CD4-positive, alpha-beta T cell (primary cell): Measurements from ENCODE around the gene RSRC1. TPM values are rescaled to one million over a fixed set of nuclear protein-coding genes. Genes with fewer than 3 reads are reported as not detected.
"Not testable (repeated sequence)": the region's sequence is repeated elsewhere in the genome, so short reads cannot be mapped to it uniquely, and the experiment has no call there.

Experiments
- ATAC-seq: fragments of 200-7000 bp; cut with Tn5 transposase; one replicate; pipeline ENCODE4 v1.10.0; 2022; ENCODE audit warnings: mild to moderate bottlenecking; ENCODE audit not compliant: poor library complexity
- CTCF ChIA-PET: fragments of 350-600 bp; sonication (Branson Sonifier 250); formaldehyde crosslinking; loops from one replicate; lab custom pipeline; 2021; ENCODE audit warnings: antibody characterized with exemption, inconsistent platforms; lab: Charles Lee
- POLR2A ChIA-PET: fragments of 350-600 bp; sonication (Branson Sonifier 250); formaldehyde crosslinking; loops from one replicate; lab custom pipeline; 2021; ENCODE audit warnings: antibody characterized with exemption, inconsistent platforms; lab: Charles Lee
- DNase-seq, 14 experiments: peaks; one replicate each; pipeline ENCODE4 v3.0.0-alpha.2; 2013 to 2020; ENCODE audit warnings: mixed read lengths in 2 of 14
- H3K27ac ChIP-seq, 2 donors: one replicate each; pipeline versions ENCODE4 v1.5.1 to v1.7.0; 2013; ENCODE audit warnings: low read length in 2 of 2, low read depth in 1 of 2, mild to moderate bottlenecking in 1 of 2
- H3K27me3 ChIP-seq, 2 experiments: 1 replicate in 1 of 2; 2 replicates in 1 of 2; pipeline versions ENCODE4 v1.6.1 to v1.7.0; 2013; ENCODE audit warnings: low read length in 2 of 2, control low read depth in 1 of 2, mild to moderate bottlenecking in 1 of 2, moderate library complexity in 1 of 2; ENCODE audit not compliant: insufficient read depth in 2 of 2, control insufficient read depth in 1 of 2
- H3K36me3 ChIP-seq: one replicate; pipeline ENCODE4 v1.6.1; 2013; ENCODE audit warnings: low read length, control low read depth; ENCODE audit not compliant: insufficient read depth
- H3K4me1 ChIP-seq: one replicate; pipeline ENCODE4 v1.6.1; 2013; ENCODE audit warnings: low read length, control low read depth; ENCODE audit not compliant: insufficient read depth
- H3K4me3 ChIP-seq: one replicate; pipeline ENCODE4 v1.5.1; 2013; ENCODE audit warnings: mild to moderate bottlenecking, low read length, moderate library complexity
- H3K9me3 ChIP-seq, 2 experiments: 1 replicate in 1 of 2; 2 replicates in 1 of 2; pipeline versions ENCODE4 v1.6.1 to v1.7.0; 2013; ENCODE audit warnings: low read length in 2 of 2, mild to moderate bottlenecking in 2 of 2, control low read depth in 1 of 2, moderate library complexity in 1 of 2; ENCODE audit not compliant: control insufficient read depth in 1 of 2, insufficient read depth in 1 of 2
- H3K27ac Mint-ChIP-seq: one replicate; pipeline ENCODE4 v1.8.0; 2020; ENCODE audit warnings: mixed read lengths
- H3K27me3 Mint-ChIP-seq: one replicate; pipeline ENCODE4 v1.8.0; 2021; ENCODE audit warnings: mixed read lengths
- H3K36me3 Mint-ChIP-seq: one replicate; pipeline ENCODE4 v1.8.0; 2021; ENCODE audit warnings: low read depth, mixed read lengths
- H3K4me1 Mint-ChIP-seq: one replicate; pipeline ENCODE4 v1.8.0; 2021; ENCODE audit warnings: low read depth, mixed read lengths
- H3K4me3 Mint-ChIP-seq: one replicate; pipeline ENCODE4 v1.8.0; 2020; ENCODE audit warnings: mild to moderate bottlenecking, mixed read lengths
- H3K9me3 Mint-ChIP-seq: one replicate; pipeline ENCODE4 v1.8.0; 2020; ENCODE audit warnings: mixed read lengths
- intact Hi-C, 2 experiments: fragments of 100-400 bp; cut with DNase I in 1 of 2; cut with micrococcal nuclease in 1 of 2; formaldehyde crosslinking; loops; one replicate each; pipeline versions ENCODE4 v1.15.1 to v1.9.0; 2023 to 2025; cut with DNase I, micrococcal nuclease
- total RNA-seq, 174 experiments: library from RNA in 2 of 174; stranded (reverse) in 2 of 174; gene quantifications; one replicate each; pipeline ENCODE4 v1.2.3 and lab custom pipeline; 2021 to 2026
- TF ChIP-seq, protein P1 (sequence below): fragments of 200-600 bp; IDR thresholded peaks from one replicate; pipeline ENCODE4 v1.8.0; 2022; ENCODE audit warnings: antibody characterized with exemption, mild to moderate bottlenecking

Gene RSRC1
- total RNA-seq, 2 experiments from 2014 or later: 22.3 to 24.6 TPM

DNA sequence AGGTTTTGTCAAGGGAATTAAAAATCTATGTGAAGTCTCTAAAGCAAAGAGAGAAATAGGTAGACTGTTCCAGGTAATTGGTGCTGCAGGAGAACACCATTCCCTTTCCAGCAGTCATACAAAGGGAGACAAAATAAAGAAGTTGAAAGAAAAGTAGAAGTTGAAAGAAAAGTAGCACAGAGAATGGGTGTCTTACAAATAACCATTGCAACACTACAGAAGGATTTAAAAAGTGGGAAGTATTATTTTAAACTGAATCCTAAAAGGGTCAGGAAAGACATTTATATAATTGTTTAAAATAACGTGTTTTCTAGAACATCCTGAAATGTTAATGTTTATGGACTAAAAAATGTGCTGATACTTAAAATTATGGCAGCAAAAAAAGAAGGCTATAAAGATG, 223.8 kb downstream of the RSRC1 start:
- TF ChIP-seq, protein P1, sequence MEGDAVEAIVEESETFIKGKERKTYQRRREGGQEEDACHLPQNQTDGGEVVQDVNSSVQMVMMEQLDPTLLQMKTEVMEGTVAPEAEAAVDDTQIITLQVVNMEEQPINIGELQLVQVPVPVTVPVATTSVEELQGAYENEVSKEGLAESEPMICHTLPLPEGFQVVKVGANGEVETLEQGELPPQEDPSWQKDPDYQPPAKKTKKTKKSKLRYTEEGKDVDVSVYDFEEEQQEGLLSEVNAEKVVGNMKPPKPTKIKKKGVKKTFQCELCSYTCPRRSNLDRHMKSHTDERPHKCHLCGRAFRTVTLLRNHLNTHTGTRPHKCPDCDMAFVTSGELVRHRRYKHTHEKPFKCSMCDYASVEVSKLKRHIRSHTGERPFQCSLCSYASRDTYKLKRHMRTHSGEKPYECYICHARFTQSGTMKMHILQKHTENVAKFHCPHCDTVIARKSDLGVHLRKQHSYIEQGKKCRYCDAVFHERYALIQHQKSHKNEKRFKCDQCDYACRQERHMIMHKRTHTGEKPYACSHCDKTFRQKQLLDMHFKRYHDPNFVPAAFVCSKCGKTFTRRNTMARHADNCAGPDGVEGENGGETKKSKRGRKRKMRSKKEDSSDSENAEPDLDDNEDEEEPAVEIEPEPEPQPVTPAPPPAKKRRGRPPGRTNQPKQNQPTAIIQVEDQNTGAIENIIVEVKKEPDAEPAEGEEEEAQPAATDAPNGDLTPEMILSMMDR: no peak
- POLR2A ChIA-PET: interaction anchor here (0.9 kb wide), 1 partner anchor 31 kb away, joined by 3 read pairs; no protein-coding TSS in a partner anchor

DNA sequence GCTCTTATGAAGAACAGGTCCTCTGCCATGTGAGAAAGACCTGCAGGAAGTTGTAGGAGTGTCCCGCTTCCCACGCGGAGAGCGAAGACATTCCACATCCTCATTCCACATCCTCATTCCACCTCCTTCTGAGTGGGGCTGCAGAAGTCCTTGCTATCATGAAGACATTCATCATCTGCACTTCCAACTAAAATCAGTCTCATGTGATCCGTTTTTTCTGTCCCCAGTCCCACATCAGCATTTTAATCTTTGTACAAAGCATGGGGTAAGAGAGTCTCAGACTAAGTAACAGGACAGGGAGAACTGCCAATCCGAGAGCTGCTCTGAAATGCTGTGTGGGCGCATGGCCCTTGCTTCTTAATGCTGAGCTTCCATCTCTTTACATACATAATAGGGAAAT, 227.2 kb downstream of the RSRC1 start:
- peaks cover 7% of the 10 kb centered on the region for H3K9me3 Mint-ChIP-seq
- no peaks in the 10 kb centered on the region for H3K4me1 ChIP-seq
- no peaks in the 10 kb centered on the region for H3K27me3 Mint-ChIP-seq
- POLR2A ChIA-PET: no interaction called here
- H3K36me3 Mint-ChIP-seq: peaks cover 47% of the 10 kb centered on the region
- ATAC-seq (no peak), DNase-seq (no peak)
- H3K27me3 ChIP-seq: no peaks in the 10 kb centered on the region
- no peak overlapping the region for H3K27ac Mint-ChIP-seq
- TF ChIP-seq, protein P1: no peak
- no peak overlapping the region for H3K27ac ChIP-seq
- intact Hi-C loops: no loop called here
- H3K36me3 ChIP-seq: peaks cover 3% of the 10 kb centered on the region
- no peak overlapping the region for H3K4me3 ChIP-seq
- H3K9me3 ChIP-seq: peaks cover 0 to 12% of the 10 kb centered on the region in 2 experiments
- no peak overlapping the region for H3K4me3 Mint-ChIP-seq
- no peaks in the 10 kb centered on the region for H3K4me1 Mint-ChIP-seq
- CTCF ChIA-PET: no interaction called here

More for the DNA sequence above, 223.8 kb downstream of the RSRC1 start:
- no peak overlapping the region for H3K27ac Mint-ChIP-seq
- Histone ChIP-seq H3K27ac (no peak overlapping the region), H3K4me3 (no peak overlapping the region), H3K4me1 (no peaks in the 10 kb centered on the region), H3K36me3 (peaks cover 3% of the 10 kb centered on the region), H3K9me3 (no peaks in the 10 kb centered on the region), H3K27me3 (no peaks in the 10 kb centered on the region)
- H3K36me3 Mint-ChIP-seq: peaks cover 44% of the 10 kb centered on the region
- no peak for ATAC-seq
- H3K4me3 Mint-ChIP-seq: no peak overlapping the region
- no peak for DNase-seq
- CTCF ChIA-PET: no interaction called here
- peaks cover 13% of the 10 kb centered on the region for H3K9me3 Mint-ChIP-seq
- intact Hi-C loops: no loop called here
- H3K27me3 Mint-ChIP-seq: no peaks in the 10 kb centered on the region
- H3K4me1 Mint-ChIP-seq: peaks cover 6% of the 10 kb centered on the region

DNA sequence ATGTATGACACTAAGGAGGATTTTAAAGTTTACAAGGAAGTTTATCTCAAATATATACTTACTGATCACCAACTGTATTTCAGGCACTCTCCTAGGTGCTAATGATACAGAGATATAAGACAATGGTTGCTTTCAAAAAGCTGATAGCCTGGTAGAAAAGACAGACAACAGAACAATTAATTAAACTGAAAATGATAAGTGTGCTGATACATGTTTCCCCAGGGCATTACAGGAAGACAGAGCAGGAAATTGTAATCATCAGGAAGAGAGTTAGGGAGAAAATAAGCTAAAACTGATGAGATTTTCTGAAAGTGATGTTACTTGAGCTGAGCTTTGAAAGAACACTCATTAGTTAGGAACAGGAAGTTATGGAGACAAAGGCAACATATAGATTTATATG, 229.7 kb downstream of the RSRC1 start:
- Histone ChIP-seq H3K36me3 (peaks cover 3% of the 10 kb centered on the region), H3K9me3 (peaks cover 0 to 12% of the 10 kb centered on the region in 2 experiments), H3K27me3 (no peaks in the 10 kb centered on the region), H3K27ac (no peak overlapping the region), H3K4me3 (no peak overlapping the region), H3K4me1 (no peaks in the 10 kb centered on the region)
- CTCF ChIA-PET: no interaction called here
- POLR2A ChIA-PET: no interaction called here
- no peak overlapping the region for H3K27ac Mint-ChIP-seq
- H3K36me3 Mint-ChIP-seq: peaks cover 38% of the 10 kb centered on the region
- H3K27me3 Mint-ChIP-seq: no peaks in the 10 kb centered on the region
- peaks cover 10% of the 10 kb centered on the region for H3K9me3 Mint-ChIP-seq
- DNase-seq: no peak
- no peaks in the 10 kb centered on the region for H3K4me1 Mint-ChIP-seq
- H3K4me3 Mint-ChIP-seq: no peak overlapping the region
- TF ChIP-seq, protein P1: no peak
- intact Hi-C loops: no loop called here
- ATAC-seq: no peak

DNA sequence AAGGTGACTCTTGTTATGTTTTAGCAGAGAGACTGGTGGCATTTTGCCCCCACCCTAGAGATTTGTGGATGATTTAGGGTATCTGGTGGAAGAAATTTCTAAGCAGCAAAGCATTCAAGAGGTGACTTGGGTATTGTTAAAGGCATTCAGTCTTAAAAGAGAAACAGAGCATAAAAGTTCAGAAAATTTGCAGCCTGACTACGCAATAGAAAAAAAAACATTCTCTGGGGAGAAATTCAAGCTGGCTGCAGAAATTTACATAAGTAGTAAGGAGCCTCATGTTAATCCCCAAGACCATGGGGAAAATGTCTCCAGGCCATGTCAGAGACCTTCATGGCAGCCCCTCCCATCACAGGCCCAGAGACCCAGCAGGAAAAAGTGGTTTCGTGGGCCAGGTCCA, 231.1 kb downstream of the RSRC1 start:
- H3K9me3 ChIP-seq: peaks cover 0 to 12% of the 10 kb centered on the region in 2 experiments
- H3K27me3 ChIP-seq, H3K27ac Mint-ChIP-seq, H3K4me1 Mint-ChIP-seq, H3K4me1 ChIP-seq, POLR2A ChIA-PET, intact Hi-C loops, H3K4me3 ChIP-seq, H3K36me3 ChIP-seq, CTCF ChIA-PET, ATAC-seq, H3K27me3 Mint-ChIP-seq, H3K4me3 Mint-ChIP-seq, DNase-seq, H3K27ac ChIP-seq: not testable (repeated sequence)
- peaks cover 28% of the 10 kb centered on the region for H3K36me3 Mint-ChIP-seq
- H3K9me3 Mint-ChIP-seq: peaks cover 10% of the 10 kb centered on the region
